Measurements from ENCODE around the gene ADGRV1.
A peak's percentile ranks its signal among the peaks of the same experiment; 100 is the strongest.
"Not testable (repeated sequence)": the region's sequence is repeated elsewhere in the genome, so short reads cannot be mapped to it uniquely, and the experiment has no call there.

The ADGRV1 gene

DNA sequence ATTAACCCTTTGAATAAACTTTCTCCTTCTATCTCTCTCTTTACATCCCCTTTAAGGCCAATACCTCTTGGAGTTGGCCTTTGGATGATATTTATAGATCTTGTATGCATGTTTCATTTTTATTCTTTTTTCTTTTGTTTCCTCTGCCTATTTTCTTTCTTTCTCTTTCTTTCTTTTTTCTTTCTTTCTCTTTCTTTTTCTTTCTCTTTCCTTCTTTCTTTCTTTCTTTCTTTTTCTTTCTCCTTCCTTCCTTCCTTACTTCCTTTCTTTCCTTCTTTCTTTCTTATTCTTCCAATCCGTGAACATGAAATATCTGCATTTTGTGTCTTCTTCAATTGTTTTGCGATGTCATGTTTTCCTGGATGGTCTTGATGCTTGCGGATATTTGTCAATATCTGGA, 276.1 kb downstream of the ADGRV1 start:
- DNase-seq, result no peak

GRCh38 chr5:90843443-90843842, 284.8 kb downstream of the ADGRV1 start:
- DNase-seq, result no peak

GRCh38 chr5:90844931-90845330, 286.3 kb downstream of the ADGRV1 start:
- DNase-seq, result no peak

- no peak for DNase-seq
These were observed 287.3 kb downstream of the ADGRV1 start for GRCh38 chr5:90845723-90846554.

DNA sequence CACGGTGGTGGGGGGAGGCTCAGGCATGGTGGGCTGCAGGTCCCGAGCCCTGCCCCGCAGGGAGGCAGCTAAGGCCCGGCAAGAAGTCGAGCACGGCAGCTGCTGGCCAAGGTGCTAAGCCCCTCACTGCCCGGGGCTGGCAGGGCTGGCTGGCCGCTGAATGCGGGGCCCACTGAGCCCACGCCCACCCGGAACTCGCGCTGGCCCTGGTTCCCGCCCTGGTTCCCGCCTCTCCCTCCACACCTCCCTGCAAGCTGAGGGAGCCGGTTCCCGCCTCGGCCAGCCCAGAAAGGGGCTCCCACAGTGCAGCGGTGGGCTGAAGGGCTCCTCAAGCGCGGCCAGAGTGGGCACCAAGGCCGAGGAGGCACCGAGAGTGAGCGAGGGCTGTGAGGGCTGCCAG, 289.0 kb downstream of the ADGRV1 start:
- DNase-seq, result not testable (repeated sequence)

- DNase-seq, result no peak
These were observed 291.3 kb downstream of the ADGRV1 start for GRCh38 chr5:90849939-90850338.

DNA sequence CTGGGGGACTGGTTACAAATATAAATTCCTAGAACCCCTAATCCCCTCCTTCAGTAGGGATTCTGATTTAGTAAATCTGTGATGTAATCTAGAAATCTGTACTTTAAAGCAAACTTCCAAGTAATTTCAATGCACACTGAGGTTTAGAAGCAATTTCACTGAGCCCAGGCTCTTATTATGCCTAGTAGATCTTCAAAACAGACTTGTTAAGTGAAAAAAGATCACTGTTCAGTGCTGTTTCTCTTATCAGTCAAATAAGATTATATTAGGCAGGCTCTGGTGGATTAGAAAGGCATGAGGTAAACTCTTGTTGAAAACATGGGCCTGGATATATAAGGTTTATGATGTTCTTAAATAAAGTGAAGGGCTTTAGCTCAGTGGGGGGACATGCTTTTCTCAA, 293.9 kb downstream of the ADGRV1 start:
- no peak for DNase-seq

- no peak for DNase-seq
These were observed 295.2 kb downstream of the ADGRV1 start for GRCh38 chr5:90853750-90854149.

DNA sequence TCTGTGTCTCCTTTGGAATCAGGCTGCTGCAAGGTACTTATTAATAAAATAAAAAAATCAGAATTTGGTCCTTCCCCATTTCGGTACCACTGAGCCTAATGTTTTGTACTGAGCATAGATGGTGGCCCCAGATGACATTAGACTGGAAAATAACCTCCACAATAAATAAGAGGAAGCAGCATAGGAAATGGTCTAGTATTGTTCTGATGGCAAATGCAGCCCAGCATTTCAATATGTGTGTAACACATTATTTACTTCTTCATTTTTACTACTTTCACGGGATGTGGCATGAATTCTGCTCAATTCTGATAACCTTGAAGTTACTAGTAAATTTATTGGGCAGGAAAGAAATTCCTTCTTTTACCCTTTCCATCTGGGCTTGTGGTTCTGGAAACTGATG, 295.6 kb downstream of the ADGRV1 start:
- no peak for DNase-seq

- DNase-seq, result no peak
These were observed 296.9 kb downstream of the ADGRV1 start for GRCh38 chr5:90855296-90856010.

- DNase-seq, result no peak
These were observed 303.4 kb downstream of the ADGRV1 start for GRCh38 chr5:90861843-90862586.

GRCh38 chr5:90865180-90865579, 306.6 kb downstream of the ADGRV1 start:
- no peak for DNase-seq

- no peak for DNase-seq
These were observed 307.7 kb downstream of the ADGRV1 start for GRCh38 chr5:90866333-90866732.

GRCh38 chr5:90866915-90867731, 308.5 kb downstream of the ADGRV1 start:
- no peak for DNase-seq

- DNase-seq, result no peak
These were observed 310.2 kb downstream of the ADGRV1 start for GRCh38 chr5:90868799-90869198.

- DNase-seq, result no peak
These were observed 312.9 kb downstream of the ADGRV1 start for GRCh38 chr5:90871391-90871991.

GRCh38 chr5:90873033-90873517, 314.5 kb downstream of the ADGRV1 start:
- DNase-seq, result peak; percentile 23 to 52

- no peak for DNase-seq
These were observed 315.5 kb downstream of the ADGRV1 start for GRCh38 chr5:90874066-90874465.

GRCh38 chr5:90875456-90875855, 316.9 kb downstream of the ADGRV1 start:
- no peak for DNase-seq

- DNase-seq, result no peak
These were observed 317.8 kb downstream of the ADGRV1 start for GRCh38 chr5:90876366-90876765.

DNA sequence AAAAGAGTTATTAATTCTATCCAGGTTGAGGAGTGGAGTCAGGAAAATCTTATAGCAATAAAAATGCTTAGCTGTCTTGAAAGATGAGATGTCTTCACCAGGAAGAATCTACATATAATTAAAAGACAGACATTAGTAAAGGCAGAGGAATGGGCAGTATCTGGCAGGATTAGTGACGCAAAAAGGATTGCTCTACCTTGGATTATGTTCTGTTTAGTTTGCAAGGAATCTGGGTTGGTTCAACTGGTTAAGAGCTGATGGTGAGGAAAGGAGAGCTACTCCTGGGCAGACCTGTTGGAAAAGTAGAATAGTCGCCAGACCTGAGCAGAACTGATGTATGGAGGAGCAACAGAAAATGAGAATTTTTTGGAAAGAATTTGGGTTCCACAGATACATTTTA, 318.5 kb downstream of the ADGRV1 start:
- no peak for DNase-seq

- DNase-seq, result no peak
These were observed 319.5 kb downstream of the ADGRV1 start for GRCh38 chr5:90878081-90878480.
